Measurements from ENCODE around the gene ZBTB2.

DNA sequence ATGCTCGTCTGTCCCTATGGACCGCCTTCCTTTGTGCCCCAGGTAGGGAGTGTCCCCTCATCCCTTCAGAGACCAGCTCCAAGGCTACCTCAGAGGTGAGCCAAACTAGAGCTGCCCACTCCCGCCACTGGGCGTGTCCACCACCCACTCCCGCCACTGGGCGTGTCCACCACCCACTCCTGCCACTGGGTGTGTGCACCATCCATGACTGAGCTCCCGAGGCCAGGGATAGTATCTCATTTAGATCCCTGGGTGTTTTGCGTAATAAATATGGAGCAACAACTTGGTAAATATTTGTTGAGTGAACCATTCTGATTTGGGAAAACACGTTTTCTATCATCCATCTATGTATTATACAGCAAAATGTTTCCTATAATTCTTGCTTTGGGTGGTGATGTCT lies 68.8 kb downstream of the ZBTB2 start:
- TF ChIP-seq POLR2AphosphoS5 (IDR thresholded peaks at IDR 0.05; ENCODE audit: low read depth, low read length) (no peak), TAF1 (IDR thresholded peaks at IDR 0.05; ENCODE audit: low read depth, low read length) (no peak), POU2F2 (IDR thresholded peaks at IDR 0.05; ENCODE audit: low read depth, low read length) (no peak), POLR2A (IDR thresholded peaks at IDR 0.05; ENCODE audit: low read depth, low read length) (no peak), PAX5 (IDR thresholded peaks at IDR 0.05; ENCODE audit: insufficient read depth, low read length, severe bottlenecking) (no peak)

Measured in GM12891 (cell line).